Measurements from ENCODE around the gene TKTL1.

TKTL1 gene

GRCh38 chrX:154321594-154321993 is 26.0 kb downstream of the TKTL1 start:
- no peaks in the 10 kb centered on the region for H3K79me2 ChIP-seq (ENCODE audit: control insufficient read depth, low read length)
- no peaks in the 10 kb centered on the region for H3K36me3 ChIP-seq (ENCODE audit: control insufficient read depth, low read length)
- H3K4me1 ChIP-seq (ENCODE audit: control insufficient read depth, low read length): peaks cover 36% of the 10 kb centered on the region
- H3F3A ChIP-seq (ENCODE audit: control insufficient read depth, insufficient read depth): no peaks in the 10 kb centered on the region
- no peak overlapping the region; the same call in 1 of the 2 replicates for H3K4me3 ChIP-seq (ENCODE audit: low read length)
- H3K27ac ChIP-seq (ENCODE audit: low read depth, low read length): no peak overlapping the region
- no peaks in the 10 kb centered on the region for H4K20me1 ChIP-seq (ENCODE audit: control insufficient read depth, insufficient read depth, low read depth, low read length)
- no peaks in the 10 kb centered on the region for H3K9me3 ChIP-seq (ENCODE audit: control insufficient read depth, insufficient read depth, low read length)
- TF ChIP-seq, protein P1, sequence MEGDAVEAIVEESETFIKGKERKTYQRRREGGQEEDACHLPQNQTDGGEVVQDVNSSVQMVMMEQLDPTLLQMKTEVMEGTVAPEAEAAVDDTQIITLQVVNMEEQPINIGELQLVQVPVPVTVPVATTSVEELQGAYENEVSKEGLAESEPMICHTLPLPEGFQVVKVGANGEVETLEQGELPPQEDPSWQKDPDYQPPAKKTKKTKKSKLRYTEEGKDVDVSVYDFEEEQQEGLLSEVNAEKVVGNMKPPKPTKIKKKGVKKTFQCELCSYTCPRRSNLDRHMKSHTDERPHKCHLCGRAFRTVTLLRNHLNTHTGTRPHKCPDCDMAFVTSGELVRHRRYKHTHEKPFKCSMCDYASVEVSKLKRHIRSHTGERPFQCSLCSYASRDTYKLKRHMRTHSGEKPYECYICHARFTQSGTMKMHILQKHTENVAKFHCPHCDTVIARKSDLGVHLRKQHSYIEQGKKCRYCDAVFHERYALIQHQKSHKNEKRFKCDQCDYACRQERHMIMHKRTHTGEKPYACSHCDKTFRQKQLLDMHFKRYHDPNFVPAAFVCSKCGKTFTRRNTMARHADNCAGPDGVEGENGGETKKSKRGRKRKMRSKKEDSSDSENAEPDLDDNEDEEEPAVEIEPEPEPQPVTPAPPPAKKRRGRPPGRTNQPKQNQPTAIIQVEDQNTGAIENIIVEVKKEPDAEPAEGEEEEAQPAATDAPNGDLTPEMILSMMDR (IDR thresholded peaks at IDR 0.05; ENCODE audit: low read depth, low read length, poor library complexity, severe bottlenecking): peak; percentile 22
- no peak for TF ChIP-seq EZH2phosphoT487 (IDR thresholded peaks at IDR 0.05; ENCODE audit: borderline replicate concordance, low read length)
- no peaks in the 10 kb centered on the region for H3K9me2 ChIP-seq (replicated peaks; ENCODE audit: control insufficient read depth, low read length)
- peaks cover 8% of the 10 kb centered on the region for H3K27me3 ChIP-seq (ENCODE audit: control insufficient read depth, low read length)
- peak overlapping the region; percentile 56 for H3K4me2 ChIP-seq (ENCODE audit: low read length)

GRCh38 chrX:154322890-154323289 is 27.3 kb downstream of the TKTL1 start:
- peak overlapping the region; percentile 15; the same call in 1 of the 2 replicates for H3K4me3 ChIP-seq (ENCODE audit: low read length)
- no peaks in the 10 kb centered on the region for H3K9me2 ChIP-seq (replicated peaks; ENCODE audit: control insufficient read depth, low read length)
- H3K27ac ChIP-seq (ENCODE audit: low read depth, low read length): no peak overlapping the region
- H3K9me3 ChIP-seq (ENCODE audit: control insufficient read depth, insufficient read depth, low read length): no peaks in the 10 kb centered on the region
- peaks cover 45% of the 10 kb centered on the region for H3K4me1 ChIP-seq (ENCODE audit: control insufficient read depth, low read length)
- no peaks in the 10 kb centered on the region for H3K36me3 ChIP-seq (ENCODE audit: control insufficient read depth, low read length)
- peaks cover 9% of the 10 kb centered on the region for H3K27me3 ChIP-seq (ENCODE audit: control insufficient read depth, low read length)
- TF ChIP-seq, protein P1 (IDR thresholded peaks at IDR 0.05; ENCODE audit: low read depth, low read length, poor library complexity, severe bottlenecking): no peak
- TF ChIP-seq EZH2phosphoT487 (IDR thresholded peaks at IDR 0.05; ENCODE audit: borderline replicate concordance, low read length): no peak
- H3K79me2 ChIP-seq (ENCODE audit: control insufficient read depth, low read length): no peaks in the 10 kb centered on the region
- H4K20me1 ChIP-seq (ENCODE audit: control insufficient read depth, insufficient read depth, low read depth, low read length): no peaks in the 10 kb centered on the region
- H3K4me2 ChIP-seq (ENCODE audit: low read length): peak overlapping the region; percentile 40
- no peaks in the 10 kb centered on the region for H3F3A ChIP-seq (ENCODE audit: control insufficient read depth, insufficient read depth)

DNA sequence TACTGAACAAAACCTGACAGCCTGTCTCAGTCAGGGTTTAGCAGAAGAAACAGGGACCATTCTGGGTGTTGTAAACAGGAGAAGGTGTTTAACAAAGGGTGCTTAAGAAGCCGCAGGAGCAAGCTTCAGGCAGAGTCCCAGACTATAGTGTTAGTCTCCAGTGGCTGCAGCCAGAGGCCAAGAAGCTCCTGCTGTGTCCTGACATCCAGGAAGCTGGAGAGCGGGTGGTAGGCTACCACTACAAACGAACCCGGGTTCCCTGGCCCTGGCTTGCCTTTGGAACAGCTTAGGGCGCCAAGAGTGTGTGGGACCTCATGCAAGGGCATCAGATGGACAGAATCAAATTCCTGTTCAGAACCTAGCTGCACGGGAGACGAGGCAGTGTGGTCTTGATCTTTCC is 27.9 kb downstream of the TKTL1 start:
- H3K79me2 ChIP-seq (ENCODE audit: control insufficient read depth, low read length): no peaks in the 10 kb centered on the region
- H3K4me2 ChIP-seq (ENCODE audit: low read length): no peak overlapping the region
- peaks cover 9% of the 10 kb centered on the region for H3K27me3 ChIP-seq (ENCODE audit: control insufficient read depth, low read length)
- no peaks in the 10 kb centered on the region for H3K9me3 ChIP-seq (ENCODE audit: control insufficient read depth, insufficient read depth, low read length)
- H4K20me1 ChIP-seq (ENCODE audit: control insufficient read depth, insufficient read depth, low read depth, low read length): no peaks in the 10 kb centered on the region
- H3K36me3 ChIP-seq (ENCODE audit: control insufficient read depth, low read length): no peaks in the 10 kb centered on the region
- H3K4me1 ChIP-seq (ENCODE audit: control insufficient read depth, low read length): peaks cover 45% of the 10 kb centered on the region
- H3K4me3 ChIP-seq (ENCODE audit: low read length): no peak overlapping the region
- no peaks in the 10 kb centered on the region for H3K9me2 ChIP-seq (replicated peaks; ENCODE audit: control insufficient read depth, low read length)
- H3F3A ChIP-seq (ENCODE audit: control insufficient read depth, insufficient read depth): no peaks in the 10 kb centered on the region
- TF ChIP-seq EZH2phosphoT487 (IDR thresholded peaks at IDR 0.05; ENCODE audit: borderline replicate concordance, low read length): no peak
- TF ChIP-seq, protein P1 (IDR thresholded peaks at IDR 0.05; ENCODE audit: low read depth, low read length, poor library complexity, severe bottlenecking): no peak
- H3K27ac ChIP-seq (ENCODE audit: low read depth, low read length): no peak overlapping the region

Data from DOHH2 (cell line).